Stimulated activated CD8-positive, alpha-beta memory T cell treated with anti-CD3 and anti-CD28 coated beads, Interleukin-15, amount 100 ng/mL, for 24 hours (primary cell): ENCODE measurements around the gene KRTAP12-1.
"Not testable (repeated sequence)": the region's sequence is repeated elsewhere in the genome, so short reads cannot be mapped to it uniquely, and the experiment has no call there.

Experiments used
- DNase-seq: peaks from one replicate; pipeline ENCODE4 v3.0.0-alpha.2; 2020; ENCODE audit warnings: low read depth

The KRTAP12-1 gene

GRCh38 chr21:44667612-44668011 is 14.4 kb downstream of the KRTAP12-1 start:
- DNase-seq, result no peak

DNA sequence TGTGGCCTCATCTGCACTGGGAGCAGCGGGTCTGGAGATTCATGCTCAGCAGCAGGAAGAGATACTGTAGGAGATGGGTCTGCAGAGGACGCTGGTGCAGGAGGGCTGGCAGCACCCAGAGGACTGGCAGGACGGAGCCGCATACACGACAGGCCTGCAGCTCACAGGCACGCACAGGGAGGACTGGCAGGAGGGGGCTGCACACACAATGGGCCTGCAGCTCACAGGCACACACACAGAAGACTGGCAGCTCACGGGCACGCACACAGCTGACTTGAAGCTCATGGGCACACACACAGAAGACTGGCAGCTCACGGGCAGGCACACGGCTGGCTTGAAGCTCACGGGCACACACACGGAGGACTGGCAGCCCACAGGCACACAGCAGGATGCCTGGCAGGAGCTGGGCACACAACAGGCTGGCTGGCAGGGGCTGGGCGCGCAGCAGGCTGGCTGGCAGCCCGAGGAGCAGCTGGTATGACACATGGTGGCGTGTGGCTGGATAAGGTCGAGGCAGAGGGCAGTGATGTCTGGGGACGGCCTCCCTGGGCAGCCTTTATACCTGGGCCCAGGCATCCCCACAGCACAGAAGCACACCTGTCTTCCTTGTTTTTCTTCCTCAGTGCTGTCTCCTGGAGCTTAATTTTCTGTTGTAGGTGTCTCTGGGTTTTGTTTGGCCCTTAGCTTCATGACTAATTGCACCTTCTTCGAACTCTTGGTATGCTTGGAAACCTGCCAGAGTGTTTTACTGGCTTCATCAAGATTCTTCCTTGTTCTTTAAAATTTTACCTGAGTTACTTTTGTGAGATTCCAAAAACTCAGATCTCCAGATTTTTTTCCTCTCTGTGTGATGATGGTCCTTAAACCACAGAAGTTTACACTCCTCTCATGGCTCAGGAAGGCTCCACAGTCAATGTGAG is 15.3 kb downstream of the KRTAP12-1 start, which contains the start of gene KRTAP12-2:
Gene KRTAP12-2, minus strand, starts transcription at position 527 of the 920 bp plus-strand sequence. Its CDS starts 41 bp downstream, at position 486.
- no peak for DNase-seq

- DNase-seq, result no peak
These were observed 17.3 kb downstream of the KRTAP12-1 start for GRCh38 chr21:44664691-44665090.

DNA sequence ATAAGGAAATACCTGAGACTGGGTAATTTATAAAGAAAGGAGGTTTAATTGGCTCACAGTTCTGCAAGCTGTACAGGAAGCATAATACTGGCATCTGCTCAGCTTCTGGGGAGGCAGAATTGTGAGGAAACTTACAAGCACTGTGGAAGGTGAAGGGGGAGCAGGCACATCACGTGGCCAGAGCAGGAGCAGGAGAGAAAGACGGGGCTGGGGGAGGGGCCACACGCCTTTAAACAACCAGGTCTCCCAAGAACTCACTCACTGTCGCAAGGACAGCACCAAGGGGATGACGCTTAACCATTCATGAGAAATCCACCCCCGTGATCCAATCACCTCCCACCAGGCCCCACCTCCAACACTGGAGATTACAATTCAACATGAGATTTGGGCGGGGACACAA is 20.4 kb downstream of the KRTAP12-1 start:
- DNase-seq, result not testable (repeated sequence)

GRCh38 chr21:44658913-44659595 is 22.9 kb downstream of the KRTAP12-1 start:
- DNase-seq, result no peak

DNA sequence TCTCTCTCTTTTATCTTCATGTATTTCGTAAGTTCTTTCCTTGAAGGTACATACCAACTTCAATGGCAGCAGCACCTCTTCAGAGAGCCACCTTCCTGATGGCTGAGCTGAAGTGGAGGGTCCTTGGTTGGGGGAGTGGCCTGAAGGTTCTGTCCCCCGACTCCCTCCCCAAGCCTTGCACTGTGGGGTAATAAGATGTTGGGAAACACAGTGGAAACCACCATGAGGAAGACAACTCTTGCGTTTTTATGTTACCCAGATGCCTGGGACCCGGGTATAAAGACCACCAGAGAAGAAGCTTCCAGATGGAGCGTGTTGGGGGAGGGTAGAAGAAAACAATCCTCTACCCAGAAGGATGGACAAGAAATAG is 23.4 kb downstream of the KRTAP12-1 start:
- DNase-seq, result no peak

GRCh38 chr21:44657635-44658540 is 24.1 kb downstream of the KRTAP12-1 start, which contains the start of gene KRTAP12-3:
Gene KRTAP12-3, plus strand, starts transcription at chr21:44657932. Its CDS starts 48 bp downstream, at chr21:44657980.
- no peak for DNase-seq

DNA sequence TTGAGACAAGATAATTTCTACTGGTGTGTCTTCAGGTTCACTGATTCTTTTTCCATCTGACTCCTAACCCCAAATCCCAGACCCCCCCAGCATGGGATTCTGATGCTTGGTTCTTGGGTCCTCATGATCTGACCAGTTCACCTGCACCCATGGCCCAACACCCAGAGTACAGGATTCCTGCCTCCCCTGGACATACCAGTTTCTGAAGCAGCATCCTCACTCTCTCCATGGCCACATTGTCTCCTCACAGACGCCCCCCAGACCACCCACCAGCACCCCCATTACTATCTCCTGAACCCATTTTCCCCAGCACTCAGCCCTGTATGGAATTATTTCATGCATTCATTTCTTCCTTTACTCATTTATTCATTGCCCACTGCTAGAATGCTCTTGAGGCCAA is 25.1 kb downstream of the KRTAP12-1 start:
- no peak for DNase-seq

- DNase-seq, result no peak
These were observed 27.3 kb downstream of the KRTAP12-1 start, which contains the start of gene KRTAP12-4 for GRCh38 chr21:44654576-44655175. Gene KRTAP12-4, minus strand, starts transcription at chr21:44654659. Its CDS starts 45 bp downstream, at chr21:44654614.

- no peak for DNase-seq
These were observed 28.0 kb downstream of the KRTAP12-1 start for GRCh38 chr21:44653656-44654575.

GRCh38 chr21:44653123-44653522 is 28.8 kb downstream of the KRTAP12-1 start:
- DNase-seq, result no peak

- DNase-seq, result no peak
These were observed 30.8 kb downstream of the KRTAP12-1 start for GRCh38 chr21:44650973-44651675.

GRCh38 chr21:44650265-44650972 is 31.5 kb downstream of the KRTAP12-1 start:
- DNase-seq, result no peak

- no peak for DNase-seq
These were observed 32.4 kb downstream of the KRTAP12-1 start for GRCh38 chr21:44649521-44650100.

- DNase-seq, result no peak
These were observed 33.2 kb downstream of the KRTAP12-1 start for GRCh38 chr21:44648557-44649311.

DNA sequence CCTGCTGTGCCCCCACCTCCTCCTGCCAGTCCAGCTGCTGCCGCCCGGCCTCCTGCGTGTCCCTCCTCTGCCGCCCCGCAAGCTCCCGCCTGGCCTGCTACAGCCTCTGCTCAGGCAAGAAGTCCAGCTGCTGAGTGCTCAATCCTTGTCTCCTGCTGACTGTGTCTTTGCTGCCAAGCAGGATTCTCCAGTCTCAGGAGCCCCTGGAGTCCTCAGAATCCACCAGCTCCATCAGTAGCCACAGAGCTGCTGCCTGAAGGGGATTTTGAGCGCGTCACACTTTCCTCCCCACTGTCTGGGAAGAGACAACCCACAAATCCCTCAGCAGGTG is 34.8 kb downstream of the KRTAP12-1 start:
- DNase-seq, result no peak

DNA sequence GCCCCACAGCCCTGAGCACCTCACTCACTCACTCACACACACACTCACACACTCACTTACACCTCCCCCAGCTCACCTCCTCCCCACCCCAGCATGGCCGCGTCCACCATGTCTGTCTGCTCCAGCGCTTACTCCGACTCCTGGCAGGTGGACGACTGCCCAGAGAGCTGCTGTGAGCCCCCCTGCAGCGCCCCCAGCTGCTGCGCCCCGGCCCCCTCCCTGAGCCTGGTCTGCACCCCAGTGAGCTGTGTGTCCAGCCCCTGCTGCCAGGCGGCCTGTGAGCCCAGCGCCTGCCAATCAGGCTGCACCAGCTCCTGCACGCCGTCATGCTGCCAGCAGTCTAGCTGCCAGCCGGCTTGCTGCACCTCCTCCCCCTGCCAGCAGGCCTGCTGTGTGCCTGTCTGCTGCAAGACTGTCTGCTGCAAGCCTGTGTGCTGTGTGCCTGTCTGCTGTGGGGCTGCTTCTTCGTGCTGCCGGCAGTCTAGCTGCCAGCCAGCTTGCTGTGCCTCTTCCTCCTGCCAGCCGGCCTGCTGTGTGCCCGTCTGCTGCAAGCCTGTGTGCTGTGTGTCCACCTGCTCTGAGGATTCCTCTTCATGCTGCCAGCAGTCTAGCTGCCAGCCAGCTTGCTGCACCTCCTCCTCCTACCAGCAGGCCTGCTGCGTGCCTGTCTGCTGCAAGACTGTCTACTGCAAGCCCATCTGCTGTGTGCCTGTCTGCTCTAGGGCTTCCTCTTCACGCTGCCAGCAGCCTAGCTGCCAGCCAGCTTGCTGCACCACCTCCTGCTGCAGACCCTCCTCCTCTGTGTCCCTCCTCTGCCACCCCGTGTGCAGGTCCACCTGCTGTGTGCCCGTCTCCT is 35.4 kb downstream of the KRTAP12-1 start, which contains the start of gene KRTAP10-11:
Gene KRTAP10-11, plus strand, starts transcription at position 49 of the 856 bp plus-strand sequence. Its CDS starts 45 bp downstream, at position 94.
- DNase-seq, result not testable (repeated sequence)
